ENCODE measurements around the gene RND1. TPM values are rescaled to one million over a fixed set of nuclear protein-coding genes. Genes with fewer than 3 reads are reported as not detected.

The RND1 gene
- total RNA-seq, 1 donor from 2014 or later: 5.7 TPM

Other genes with a start within 250 kb of the RND1 start
- gene KANSL2, start 183.6 kb downstream of the RND1 start, total RNA-seq: 61.3 and 66.5 TPM in 2 replicates
- gene CCNT1, start 149.2 kb downstream of the RND1 start, total RNA-seq: 68.7 and 70.9 TPM in 2 replicates
- 0.14 and 0.73 TPM in 2 replicates for gene ADCY6, start 76.8 kb downstream of the RND1 start, total RNA-seq
- 9.9 and 11.2 TPM in 2 replicates for gene CACNB3, start 47.4 kb downstream of the RND1 start, total RNA-seq
- 122 and 126 TPM in 2 replicates for gene DDX23, start 13.7 kb downstream of the RND1 start, total RNA-seq
- 68.6 and 75.3 TPM in 2 replicates for gene FKBP11, start 59.6 kb upstream of the RND1 start, total RNA-seq
- gene ARF3, start 91.6 kb upstream of the RND1 start, total RNA-seq: 109 and 112 TPM in 2 replicates
- 0.19 and 0.21 TPM in 2 replicates for gene WNT10B, start 105.9 kb upstream of the RND1 start, total RNA-seq
- not detected in 2 replicates for gene WNT1, start 112.5 kb upstream of the RND1 start, total RNA-seq
- gene DDN, start 133.5 kb upstream of the RND1 start, total RNA-seq: 1.4 and 1.5 TPM in 2 replicates
- gene PRKAG1, start 152.9 kb upstream of the RND1 start, total RNA-seq: 75.3 and 89.8 TPM in 2 replicates
- 101 TPM in 2 replicates for gene KMT2D, start 194.9 kb upstream of the RND1 start, total RNA-seq
- gene RHEBL1, start 204.1 kb upstream of the RND1 start, total RNA-seq: 10.9 and 11.8 TPM in 2 replicates
- 0.07 and 0.09 TPM in 2 replicates for gene DHH, start 228.9 kb upstream of the RND1 start, total RNA-seq
- 39.9 and 43.7 TPM in 2 replicates for gene LMBR1L, start 245.0 kb upstream of the RND1 start, total RNA-seq

Measured in activated CD4-positive, alpha-beta T cell treated with anti-CD3 and anti-CD28 coated beads, Interleukin-2, amount 10 ng/mL, durations not matched to agents 24 days and 14 days (primary cell).